ENCODE measurements around the gene OR6C70. TPM values are rescaled to one million over a fixed set of nuclear protein-coding genes. Genes with fewer than 3 reads are reported as not detected.
A peak's percentile ranks its signal among the peaks of the same experiment; 100 is the strongest.
"Not testable (repeated sequence)": the region's sequence is repeated elsewhere in the genome, so short reads cannot be mapped to it uniquely, and the experiment has no call there.

The OR6C70 gene
- total and polyA plus RNA-seq, 9 of the 15 experiments (the other 6 are each of a cell fraction or from before 2014, with no cell fraction given), result not detected

GRCh38 chr12:55443776-55444175, 26.2 kb downstream of the OR6C70 start, which contains the start of gene OR6C2 (continued):
- TF ChIP-seq CLOCK (CRISPR knock-in tag; IDR thresholded peaks at IDR 0.05; ENCODE audit: borderline replicate concordance) (no peak), CC2D1A (IDR thresholded peaks at IDR 0.05) (no peak), E2F4 (CRISPR knock-in tag; IDR thresholded peaks at IDR 0.05; ENCODE audit: low read depth) (no peak), TCFL5 (CRISPR knock-in tag; conservative IDR thresholded peaks at IDR 0.05) (no peak), NFYB (IDR thresholded peaks at IDR 0.05; ENCODE audit: extremely low read depth, insufficient read length) (no peak)

GRCh38 chr12:55441233-55441632, 28.7 kb downstream of the OR6C70 start:
- POLR2A ChIA-PET; in situ Hi-C loops (cut with MboI); H3K4me2 ChIP-seq (ENCODE audit: insufficient read depth, low read length); H3K36me3 ChIP-seq (ENCODE audit: control insufficient read depth, insufficient read depth, low read length); BruUV-seq (replicated peaks); ATAC-seq; H3K27ac ChIP-seq (ENCODE audit: extremely low read depth, low read depth, low read length); H3K9me3 ChIP-seq (replicated peaks; ENCODE audit: control insufficient read depth, insufficient read depth, low read depth, low read length); FAIRE-seq; H3K9me1 ChIP-seq (ENCODE audit: control insufficient read depth, insufficient read depth, low read length); H2AFZ ChIP-seq (ENCODE audit: low read depth, low read length); H3K9ac ChIP-seq (ENCODE audit: insufficient read depth in 1 of 2, low read depth in 2 of 2, low read length in 2 of 2); H3K27me3 ChIP-seq (ENCODE audit: control insufficient read depth in 2 of 2, insufficient read depth in 2 of 2, low read length in 2 of 2); H4K20me1 ChIP-seq (replicated peaks; ENCODE audit: control insufficient read depth, insufficient read depth, low read length); H3K4me3 ChIP-seq; H3K4me1 ChIP-seq (replicated peaks in 1 of 2; ENCODE audit: control insufficient read depth in 2 of 2, insufficient read depth in 2 of 2, low read length in 2 of 2); H3K79me2 ChIP-seq (ENCODE audit: control insufficient read depth, insufficient read depth, low read length); CTCF ChIA-PET (ENCODE audit: low intra/inter-chr PET ratio): not testable (repeated sequence)
- 0 out of 3 replicates have a peak, but pooled peaks of 1 of the 2 experiments have one; percentile 33 for TF ChIP-seq CBX3 (IDR thresholded peaks at IDR 0.05; ENCODE audit: borderline replicate concordance in 1 of 2, low read length in 2 of 2)
- 0% methylated on average over 5 of the region's 5 CpGs for WGBS (ENCODE audit: insufficient coverage, low coverage, missing lambda C conversion rate)
- DNase-seq (ENCODE audit: extremely low read depth in 1 of 4, low spot score in 3 of 4), result peak in 1 of 4 experiments; percentile 2
- intact Hi-C loops (cut with micrococcal nuclease), result loop anchor here (10.0 kb wide), 1 partner anchor 256 kb away; no protein-coding TSS in a partner anchor

Measured in K562 (cell line).